Stimulated activated CD8-positive, alpha-beta memory T cell treated with anti-CD3 and anti-CD28 coated beads, Interleukin-4, amount 100 ng/mL, for 1 hour (primary cell): ENCODE data around the gene PAH.
"Not testable (repeated sequence)": the region's sequence is repeated elsewhere in the genome, so short reads cannot be mapped to it uniquely, and the experiment has no call there.

Experiments used
- DNase-seq, 2 donors: peaks; one replicate each; pipeline ENCODE4 v3.0.0-alpha.2; 2020; ENCODE audit warnings: low read depth in 2 of 2, low spot score in 1 of 2

The PAH gene

DNA sequence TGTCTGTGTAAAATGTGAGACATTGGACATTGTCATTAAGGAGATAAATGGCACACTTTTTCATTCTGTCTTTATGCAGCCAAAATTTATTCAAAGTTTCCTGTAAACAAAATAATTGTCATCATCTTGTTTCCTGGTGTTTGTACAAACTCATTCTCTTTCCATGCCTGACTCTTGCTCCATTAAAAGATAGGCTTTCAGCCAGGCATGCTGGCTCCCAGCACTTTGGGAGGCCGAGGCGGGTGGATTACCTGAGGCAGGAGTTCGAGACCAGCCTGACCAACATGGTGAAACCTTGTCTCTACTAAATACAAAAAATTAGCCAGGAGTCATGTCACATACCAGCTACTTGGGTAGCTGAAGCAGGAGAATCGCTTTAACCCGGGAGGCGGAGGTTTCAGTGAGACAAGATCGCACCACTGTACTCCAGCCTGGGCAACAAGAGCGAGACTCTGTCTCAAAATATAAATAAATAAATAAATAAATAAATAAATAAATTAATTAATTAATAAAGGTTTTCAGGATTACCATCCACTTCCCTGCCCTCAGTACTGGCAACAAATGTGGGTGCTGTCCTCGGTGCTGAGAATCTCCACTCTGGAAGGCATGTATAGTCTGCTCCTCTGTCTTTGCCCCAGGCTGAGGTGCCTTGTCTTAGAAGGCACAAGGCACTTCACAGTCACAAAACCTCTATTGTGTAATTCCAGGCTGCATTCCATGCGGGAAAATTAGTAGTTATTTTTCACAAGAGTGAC is 83.2 kb downstream of the PAH start:
- DNase-seq: no peak

DNA sequence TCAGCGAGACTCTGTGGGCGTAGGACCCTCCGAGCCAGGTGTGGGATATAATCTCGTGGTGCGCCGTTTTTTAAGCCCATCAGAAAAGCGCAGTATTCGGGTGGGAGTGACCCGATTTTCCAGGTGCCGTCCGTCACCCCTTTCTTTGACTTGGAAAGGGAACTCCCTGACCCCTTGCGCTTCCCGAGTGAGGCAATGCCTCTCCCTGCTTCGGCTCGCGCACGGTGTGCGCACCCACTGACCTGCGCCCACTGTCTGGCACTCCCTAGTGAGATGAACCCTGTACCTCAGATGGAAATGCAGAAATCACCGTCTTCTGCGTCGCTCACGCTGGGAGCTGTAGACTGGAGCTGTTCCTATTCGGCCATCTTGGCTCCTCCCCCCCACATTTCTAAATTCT is 84.2 kb downstream of the PAH start:
- not testable (repeated sequence) for DNase-seq

DNA sequence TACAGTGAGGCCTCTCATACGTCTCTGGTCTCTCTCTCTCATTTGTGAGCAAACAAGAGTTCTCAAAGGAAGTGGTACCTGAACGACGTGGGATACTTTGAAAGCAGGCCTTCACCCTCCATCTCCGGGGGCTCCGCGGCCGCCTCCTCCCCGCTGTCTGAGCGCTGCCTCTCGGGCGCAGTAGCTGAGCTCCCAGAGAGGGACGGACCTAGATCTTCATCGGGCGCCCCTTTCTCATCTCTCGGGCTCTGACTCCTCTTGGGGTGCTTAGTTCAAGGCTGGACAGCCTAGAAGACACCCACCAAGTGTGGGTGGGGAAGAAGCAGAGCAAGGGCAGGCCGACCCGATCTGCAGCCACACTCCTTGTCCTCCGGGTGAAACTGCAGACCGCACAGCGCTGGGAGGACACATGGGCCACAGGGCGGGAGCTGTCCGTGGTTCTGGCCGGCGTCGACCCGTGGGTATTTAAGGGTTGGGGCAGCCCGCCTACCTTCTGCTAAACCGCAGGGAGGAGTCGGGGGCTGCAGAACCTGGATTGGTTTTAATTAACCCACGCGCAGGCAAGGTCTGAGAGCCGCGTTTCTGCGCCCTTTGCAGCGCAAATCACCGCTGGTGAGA is 92.7 kb downstream of the PAH start:
- no peak for DNase-seq

DNA sequence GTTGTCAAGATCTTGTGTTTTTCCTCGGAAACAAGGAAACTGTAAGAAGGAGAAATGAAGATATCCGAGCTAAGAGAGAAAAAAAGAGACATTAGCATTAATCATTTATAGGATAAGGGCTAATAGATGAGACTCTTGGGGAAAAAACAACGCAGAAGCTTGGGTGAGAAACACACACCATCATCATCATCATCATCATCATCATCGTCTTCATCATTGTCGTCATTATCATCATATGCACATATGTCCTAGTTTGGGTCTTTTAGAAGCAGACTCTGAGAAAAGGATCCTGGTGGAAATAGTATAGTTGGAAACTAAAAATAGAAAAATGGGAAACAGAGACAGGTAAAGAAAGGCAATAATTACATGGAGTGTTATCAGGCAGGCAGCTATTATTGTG is 95.9 kb downstream of the PAH start:
- no peak for DNase-seq

DNA sequence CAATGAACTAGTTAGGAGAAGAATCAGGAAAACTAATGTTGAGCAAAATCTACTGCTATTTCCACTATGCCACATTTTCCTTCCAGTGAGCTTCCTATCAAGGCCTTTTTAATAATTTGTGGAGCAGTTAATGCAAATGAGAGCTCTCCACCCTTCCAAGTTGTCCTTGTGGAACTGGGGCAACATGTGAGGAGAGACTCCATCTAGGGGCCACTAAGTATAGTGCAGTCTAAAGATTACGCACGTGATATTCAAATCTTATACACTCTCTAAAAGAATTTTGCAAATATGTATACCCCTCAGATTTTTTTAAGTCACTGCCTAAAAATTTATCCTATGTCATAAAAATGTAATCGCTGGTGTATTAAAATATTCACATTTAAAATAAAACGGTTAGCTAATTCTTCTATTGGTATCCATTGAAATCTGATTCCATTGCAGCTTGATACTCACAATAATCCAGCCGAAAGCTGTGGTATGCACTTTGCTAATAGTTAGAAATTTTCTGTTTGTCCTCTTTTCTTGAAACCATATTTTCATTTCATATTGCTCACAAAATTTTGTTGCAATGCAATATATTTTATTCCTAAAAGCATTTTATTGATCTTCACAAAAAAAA is 100.1 kb downstream of the PAH start:
- no peak for DNase-seq

DNA sequence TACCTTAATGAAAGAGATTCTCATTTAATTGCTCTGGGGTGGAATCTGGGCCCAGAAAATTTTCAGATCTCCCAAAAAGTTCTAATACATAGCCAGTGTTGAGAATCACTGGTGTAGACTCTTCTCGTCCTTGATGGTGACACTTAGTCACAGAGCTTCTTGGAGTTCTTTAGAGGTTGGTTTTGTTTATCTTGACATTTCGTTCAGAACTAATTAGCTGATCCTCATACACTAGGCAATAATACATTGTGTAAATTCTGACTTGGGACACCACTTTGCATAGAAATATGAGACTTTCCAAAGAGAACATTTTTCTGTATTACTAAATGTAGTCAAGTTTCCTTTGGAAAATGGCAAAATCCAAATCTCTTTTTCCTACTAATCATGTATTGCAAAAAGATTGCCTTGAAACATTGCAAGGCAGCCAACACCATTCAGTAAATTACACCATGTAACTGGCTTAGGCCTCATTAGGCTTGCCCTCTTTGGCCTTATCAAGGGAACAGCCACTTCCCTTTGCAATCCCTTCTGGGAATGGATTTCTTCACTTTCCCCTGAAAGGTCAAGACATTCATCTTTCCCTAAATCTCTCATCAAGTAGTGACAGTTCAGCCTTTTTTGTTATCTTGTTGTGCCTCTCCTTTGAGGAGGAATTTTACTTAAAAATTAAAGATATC is 102.2 kb downstream of the PAH start:
- no peak for DNase-seq

DNA sequence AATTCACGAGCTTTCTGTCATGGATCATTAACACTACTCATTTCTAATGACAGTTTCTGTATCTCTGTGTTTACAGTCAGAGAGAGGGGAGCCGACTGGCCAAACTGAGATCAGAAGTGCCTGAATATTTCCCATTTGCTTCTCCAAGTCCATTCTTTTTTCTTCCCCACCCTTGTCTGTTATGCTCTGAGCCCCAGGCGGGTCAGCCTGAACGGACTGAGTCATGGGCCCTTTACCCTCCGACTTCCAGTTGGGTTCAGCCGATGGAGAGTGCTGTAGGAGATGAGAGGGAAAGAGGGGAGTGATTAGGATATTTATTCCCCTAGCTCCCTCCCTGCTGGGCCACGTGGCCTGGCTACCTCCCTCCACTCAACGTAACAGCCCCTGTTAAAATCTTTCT is 104.7 kb downstream of the PAH start:
- no peak for DNase-seq

DNA sequence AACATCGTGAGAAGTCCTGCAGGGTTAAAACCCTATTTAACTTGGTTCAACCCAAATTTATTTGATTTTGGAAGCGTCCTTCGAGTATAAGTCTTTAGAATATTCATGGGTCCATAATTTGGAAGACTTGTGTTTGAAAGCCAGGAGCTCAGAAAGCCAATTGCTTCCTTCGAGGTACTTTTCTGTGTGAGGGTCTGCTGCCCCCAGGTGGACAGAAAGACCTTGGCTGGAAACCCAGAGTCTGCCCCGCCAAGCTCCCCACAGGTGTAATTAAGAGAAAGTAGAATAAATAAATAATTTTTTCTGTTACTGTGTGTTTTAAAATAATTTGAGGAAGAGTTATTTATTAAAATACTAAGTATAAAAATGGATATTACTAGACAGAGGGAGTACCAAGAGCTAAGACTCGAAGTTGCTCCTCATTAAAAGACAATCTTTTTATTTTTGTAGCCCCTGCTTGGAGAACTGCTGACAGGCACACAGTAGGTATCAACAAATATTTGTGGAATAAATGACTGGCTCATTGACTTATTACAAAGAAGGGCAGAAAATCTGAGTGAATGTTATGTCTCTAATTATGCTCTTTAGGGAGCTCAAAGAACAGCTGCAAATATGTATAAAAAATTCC is 105.8 kb downstream of the PAH start:
- no peak for DNase-seq

DNA sequence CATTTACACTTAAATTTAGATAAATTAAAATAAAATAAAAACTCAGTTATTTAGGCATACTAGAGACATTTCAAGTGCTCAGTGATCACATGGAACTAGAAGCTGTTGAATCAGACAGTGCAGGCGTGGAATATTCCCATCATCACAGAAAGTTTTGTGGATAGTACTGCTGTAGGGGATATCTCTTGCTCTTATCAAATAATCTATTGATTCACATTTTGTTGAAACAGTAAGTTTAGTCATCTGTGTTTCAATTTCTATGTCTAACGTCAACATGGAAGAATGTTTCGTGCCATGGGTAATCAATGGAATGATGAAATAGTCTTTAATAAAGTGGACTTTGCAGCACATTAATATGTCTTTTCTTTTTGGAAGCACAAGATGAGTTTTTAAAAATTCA is 108.6 kb downstream of the PAH start:
- DNase-seq: no peak

DNA sequence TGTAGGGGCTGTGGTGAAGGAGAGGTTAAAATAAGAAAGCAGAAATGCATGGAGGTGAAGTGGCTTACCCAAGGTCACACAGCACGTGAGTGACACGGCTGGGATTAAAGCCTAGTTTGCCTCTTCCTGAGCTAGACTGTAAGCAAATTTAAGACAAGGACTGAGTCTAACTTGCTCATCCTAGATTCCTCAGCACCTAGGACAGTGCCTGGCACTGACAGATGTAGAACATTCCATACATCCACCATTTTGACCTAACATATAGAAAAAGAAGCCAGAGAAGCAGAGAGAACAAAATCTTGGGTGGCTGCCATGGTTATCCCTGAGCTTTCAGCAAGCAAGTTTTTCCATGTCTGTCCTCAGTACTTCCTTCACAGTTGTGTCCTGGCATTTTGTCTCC is 110.5 kb downstream of the PAH start:
- DNase-seq: no peak

DNA sequence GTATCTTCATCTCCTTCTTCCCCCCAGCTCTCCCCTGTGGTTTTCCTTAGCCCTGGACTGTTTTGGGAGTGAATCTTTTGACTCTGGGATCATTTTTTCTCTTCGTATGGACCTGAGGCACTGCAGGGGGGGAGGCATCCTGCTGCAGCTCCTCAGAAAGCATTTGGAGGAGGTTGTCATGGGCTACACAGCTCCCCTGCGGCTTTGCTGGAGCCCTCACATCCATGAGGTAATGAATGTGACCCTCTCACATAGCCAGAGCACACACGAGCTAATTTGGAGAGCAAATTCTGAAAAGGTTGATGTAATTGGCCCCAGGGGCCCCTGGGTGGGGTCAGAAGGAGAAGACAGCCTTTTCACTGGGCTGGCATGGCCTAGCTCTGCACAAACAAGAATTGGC is 110.9 kb downstream of the PAH start:
- DNase-seq: no peak

DNA sequence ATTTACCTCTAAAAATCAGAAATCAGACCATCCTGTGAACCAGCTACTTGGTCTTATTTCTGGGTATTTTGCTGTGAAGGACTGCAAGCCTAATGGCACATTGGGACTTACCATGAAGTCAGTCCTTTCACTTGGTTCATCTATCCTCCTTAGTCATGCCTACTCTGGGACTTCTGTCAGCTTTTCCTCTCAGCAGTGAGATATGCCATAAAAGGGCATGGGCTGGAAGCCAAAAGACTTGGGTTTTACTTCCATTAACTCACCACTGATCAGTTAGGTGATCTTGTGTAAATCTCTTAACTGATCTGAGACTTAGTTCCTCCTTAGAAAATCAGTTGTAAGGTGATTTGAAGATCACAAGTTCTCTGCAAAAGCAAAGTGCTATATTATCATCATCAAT is 116.5 kb downstream of the PAH start:
- DNase-seq: no peak

DNA sequence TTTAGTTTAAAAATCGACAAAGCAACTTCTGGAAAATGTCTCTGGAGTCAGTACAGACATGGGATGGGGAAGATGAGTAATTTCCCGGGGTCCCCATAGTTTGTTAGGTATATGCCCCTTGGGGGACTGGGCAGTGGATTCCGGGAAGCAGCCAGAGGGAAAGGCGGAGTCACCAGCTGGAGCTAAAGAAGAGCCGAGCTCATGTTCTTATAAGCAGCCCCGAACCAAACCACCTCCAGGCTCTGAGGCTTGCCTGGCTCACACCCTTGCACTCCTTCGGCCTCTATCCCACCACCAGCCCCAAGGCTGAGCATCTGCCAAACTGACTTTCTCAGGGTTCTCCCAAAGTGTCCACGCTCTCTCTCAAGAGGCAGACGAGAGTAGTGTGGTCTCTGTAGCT is 117.8 kb downstream of the PAH start:
- DNase-seq: no peak

DNA sequence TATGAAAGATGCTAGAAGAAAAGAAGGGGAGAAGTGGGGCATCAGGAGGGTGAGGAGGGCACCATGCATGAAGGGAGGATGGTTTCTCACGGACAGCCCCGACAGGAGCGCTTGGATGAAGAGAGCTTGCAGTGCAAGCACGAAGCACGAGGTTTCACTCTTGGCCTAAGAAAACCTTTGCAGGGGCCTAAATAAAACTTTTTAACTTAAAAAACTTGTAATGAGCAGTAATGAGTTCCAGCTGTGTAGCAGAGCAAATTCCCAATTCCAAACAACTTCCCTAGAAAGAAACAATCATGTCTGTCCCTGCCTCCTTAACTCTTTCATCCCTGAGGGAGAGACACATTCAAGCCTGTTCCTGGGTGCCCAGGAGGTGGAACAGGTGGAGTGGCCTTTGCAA is 119.5 kb downstream of the PAH start:
- no peak for DNase-seq

DNA sequence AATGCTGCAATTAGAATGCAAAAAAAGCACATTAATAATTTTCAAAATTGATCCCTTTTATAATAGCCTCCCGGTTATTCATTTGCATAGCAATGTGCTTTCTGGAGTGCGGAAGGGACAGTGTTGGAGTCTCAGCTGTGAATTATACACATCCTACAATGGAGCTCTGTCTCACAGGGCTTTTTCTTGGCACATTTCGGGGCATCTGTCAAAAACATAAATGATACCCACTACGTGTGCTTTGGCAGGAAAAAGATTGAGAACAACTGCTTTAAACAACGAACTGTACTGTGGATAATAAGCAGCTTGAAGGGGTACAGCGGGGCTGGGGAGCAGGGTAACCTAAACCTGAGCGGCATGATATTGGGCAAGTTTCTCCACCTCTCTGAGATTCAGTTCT is 123.1 kb downstream of the PAH start:
- DNase-seq: no peak
